Memory B cell (primary cell): ENCODE results near the gene SASH3.
A peak's percentile ranks its signal among the peaks of the same experiment; 100 is the strongest.

Experiments
- ATAC-seq: fragments of 150-1000 bp; cut with Tn5 transposase; 2 replicates; pipeline ENCODE4 v1.10.0; 2021; ENCODE audit warnings: low read depth, mild to moderate bottlenecking, moderate library complexity
- DNase-seq, 2 donors: peaks; one replicate each; pipeline ENCODE4 v3.0.0; 2022; ENCODE audit warnings: low spot score in 2 of 2
- H3K27ac Mint-ChIP-seq: one replicate; pipeline ENCODE4 v1.8.0; 2022; ENCODE audit warnings: mild to moderate bottlenecking, moderate library complexity, mixed read lengths
- H3K27me3 Mint-ChIP-seq: one replicate; pipeline ENCODE4 v1.8.0; 2022; ENCODE audit warnings: mixed read lengths
- H3K36me3 Mint-ChIP-seq: one replicate; pipeline ENCODE4 v1.8.0; 2022; ENCODE audit warnings: mild to moderate bottlenecking, mixed read lengths
- H3K4me1 Mint-ChIP-seq: one replicate; pipeline ENCODE4 v1.8.0; 2022; ENCODE audit warnings: mixed read lengths
- H3K4me3 Mint-ChIP-seq: one replicate; pipeline ENCODE4 v1.8.0; 2022; ENCODE audit warnings: mild to moderate bottlenecking, moderate library complexity, mixed read lengths
- H3K9me3 Mint-ChIP-seq: one replicate; pipeline ENCODE4 v1.8.0; 2022; ENCODE audit warnings: mixed read lengths

The SASH3 gene

GRCh38 chrX:129747533-129747932, 32.2 kb upstream of the SASH3 start:
- Mint-ChIP-seq H3K27ac (no peak overlapping the region), H3K4me1 (peaks cover 3% of the 10 kb centered on the region), H3K36me3 (no peaks in the 10 kb centered on the region)

GRCh38 chrX:129748305-129748704, 31.4 kb upstream of the SASH3 start:
- no peaks in the 10 kb centered on the region for H3K36me3 Mint-ChIP-seq
- no peak overlapping the region for H3K4me3 Mint-ChIP-seq
- DNase-seq = no peak
- H3K27me3 Mint-ChIP-seq = no peaks in the 10 kb centered on the region
- H3K9me3 Mint-ChIP-seq = no peaks in the 10 kb centered on the region
- no peak for ATAC-seq
- H3K27ac Mint-ChIP-seq = no peak overlapping the region
- no peaks in the 10 kb centered on the region for H3K4me1 Mint-ChIP-seq

More at GRCh38 chrX:129747533-129747932, 32.2 kb upstream of the SASH3 start:
- Mint-ChIP-seq H3K9me3 (no peaks in the 10 kb centered on the region), H3K4me3 (no peak overlapping the region), H3K27me3 (no peaks in the 10 kb centered on the region)
- DNase-seq = no peak
- ATAC-seq = no peak

GRCh38 chrX:129749069-129749468, 30.7 kb upstream of the SASH3 start:
- Mint-ChIP-seq H3K4me3 (no peak overlapping the region), H3K27ac (no peak overlapping the region), H3K27me3 (no peaks in the 10 kb centered on the region), H3K9me3 (no peaks in the 10 kb centered on the region), H3K4me1 (peaks cover 1% of the 10 kb centered on the region), H3K36me3 (no peaks in the 10 kb centered on the region)
- ATAC-seq = no peak
- DNase-seq = no peak

GRCh38 chrX:129750971-129751370, 28.8 kb upstream of the SASH3 start:
- H3K27me3 Mint-ChIP-seq = no peaks in the 10 kb centered on the region
- no peak overlapping the region for H3K27ac Mint-ChIP-seq
- no peak for ATAC-seq
- H3K4me1 Mint-ChIP-seq = peaks cover 13% of the 10 kb centered on the region
- no peaks in the 10 kb centered on the region for H3K36me3 Mint-ChIP-seq
- H3K4me3 Mint-ChIP-seq = no peak overlapping the region
- DNase-seq = no peak
- H3K9me3 Mint-ChIP-seq = no peaks in the 10 kb centered on the region

DNA sequence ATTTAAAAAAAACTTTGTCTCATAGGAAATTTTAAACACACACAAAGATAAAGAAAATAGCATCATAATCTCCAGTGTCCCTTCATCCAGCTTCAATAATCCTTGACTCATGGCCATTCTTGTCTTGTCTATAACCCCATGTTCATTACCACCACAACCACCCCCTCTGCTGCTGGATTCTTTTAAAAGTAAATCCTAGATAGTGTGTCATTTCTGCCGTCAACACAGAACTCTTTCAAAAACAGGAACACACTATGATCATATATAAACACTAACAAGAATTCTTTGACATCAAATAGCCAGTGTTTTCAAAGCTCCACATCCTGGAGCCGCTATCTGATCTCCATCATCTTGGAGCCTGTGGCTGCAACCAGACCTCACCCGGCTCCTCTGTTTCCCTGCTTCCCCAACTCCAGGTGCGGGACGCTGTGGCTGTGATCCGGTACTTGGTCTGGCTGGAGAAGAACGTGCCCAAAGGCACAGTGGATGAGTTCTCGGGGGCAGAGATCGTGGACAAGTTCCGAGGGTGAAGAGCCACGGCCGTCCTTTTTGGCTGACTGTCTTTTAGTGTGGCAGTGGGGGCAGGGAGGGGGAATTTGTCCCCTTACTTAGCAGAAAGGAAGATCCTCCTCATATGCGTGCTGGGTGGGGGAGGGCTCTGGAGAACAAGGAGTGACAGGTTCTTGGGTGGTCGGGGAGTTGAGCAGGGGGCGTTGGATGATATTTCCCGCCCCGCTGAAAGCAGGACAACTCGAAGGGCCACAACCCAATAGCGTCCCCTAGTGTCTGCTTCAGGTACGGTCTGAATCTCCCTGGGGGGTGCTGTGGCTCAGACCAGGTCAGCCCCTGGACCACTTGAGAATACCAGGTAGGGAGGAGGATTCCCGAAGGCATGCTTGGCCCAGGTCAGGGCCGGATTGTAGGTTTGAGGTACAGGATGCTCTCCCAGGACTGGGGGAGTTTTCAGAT, 25.4 kb upstream of the SASH3 start:
- H3K27me3 Mint-ChIP-seq = no peaks in the 10 kb centered on the region
- ATAC-seq (no peak), DNase-seq (no peak)
- peaks cover 31% of the 10 kb centered on the region for H3K4me1 Mint-ChIP-seq
- H3K27ac Mint-ChIP-seq = peak overlapping the region; percentile 85
- H3K36me3 Mint-ChIP-seq = no peaks in the 10 kb centered on the region
- no peaks in the 10 kb centered on the region for H3K9me3 Mint-ChIP-seq
- H3K4me3 Mint-ChIP-seq = no peak overlapping the region

DNA sequence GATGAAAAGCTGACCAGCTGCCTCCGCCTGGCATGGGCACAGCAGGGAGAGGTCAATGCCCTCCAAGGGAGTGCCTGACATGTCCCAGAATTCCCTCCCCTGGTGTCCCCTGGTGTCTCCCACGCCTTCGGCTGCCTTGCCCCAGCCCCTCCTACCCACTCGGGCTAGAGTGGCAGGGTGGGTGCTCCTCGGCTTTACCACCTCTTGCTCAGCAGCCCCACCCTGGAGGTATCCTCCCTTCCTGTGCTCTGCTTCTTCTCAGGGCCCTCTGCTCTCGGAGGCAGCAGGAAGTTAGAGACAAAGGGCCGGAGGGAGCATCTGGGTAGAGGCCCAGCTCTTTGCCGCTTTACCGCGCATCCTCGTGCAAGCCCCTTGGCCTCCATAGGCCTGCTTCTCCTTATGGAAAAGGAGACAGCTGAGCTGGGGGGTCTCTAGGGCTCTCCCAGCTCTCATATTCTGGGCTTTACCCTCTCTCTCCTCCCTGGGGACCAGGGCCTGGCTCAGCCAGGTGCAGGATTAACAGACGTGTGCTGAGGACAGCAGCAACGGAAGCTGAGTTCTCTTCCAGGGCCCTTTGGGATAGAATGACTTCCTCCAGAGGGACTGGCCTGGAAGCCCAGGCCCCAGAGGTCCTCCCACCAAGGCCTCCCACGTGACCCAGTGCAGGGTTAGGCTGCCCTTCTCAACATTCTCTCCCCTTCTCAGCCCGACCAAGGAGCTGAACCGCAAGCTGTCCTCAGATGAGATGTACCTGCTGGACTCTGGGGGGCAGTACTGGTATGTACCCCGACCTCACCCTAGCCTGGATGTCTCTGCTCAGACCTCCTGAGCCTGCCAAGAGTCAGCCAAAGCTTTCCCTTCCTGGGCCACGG, 23.7 kb upstream of the SASH3 start:
- Mint-ChIP-seq H3K36me3 (no peaks in the 10 kb centered on the region), H3K4me1 (peaks cover 35% of the 10 kb centered on the region), H3K4me3 (peak overlapping the region; percentile 43), H3K27me3 (no peaks in the 10 kb centered on the region), H3K27ac (peak overlapping the region; percentile 28), H3K9me3 (no peaks in the 10 kb centered on the region)
- ATAC-seq = peak; percentile 36
- no peak for DNase-seq

GRCh38 chrX:129759576-129760061, 20.1 kb upstream of the SASH3 start:
- H3K36me3 Mint-ChIP-seq = no peaks in the 10 kb centered on the region
- ATAC-seq = no peak
- no peak for DNase-seq
- H3K4me3 Mint-ChIP-seq = no peak overlapping the region
- no peaks in the 10 kb centered on the region for H3K27me3 Mint-ChIP-seq
- no peaks in the 10 kb centered on the region for H3K9me3 Mint-ChIP-seq
- H3K27ac Mint-ChIP-seq = peak overlapping the region; percentile 58
- H3K4me1 Mint-ChIP-seq = peaks cover 28% of the 10 kb centered on the region

DNA sequence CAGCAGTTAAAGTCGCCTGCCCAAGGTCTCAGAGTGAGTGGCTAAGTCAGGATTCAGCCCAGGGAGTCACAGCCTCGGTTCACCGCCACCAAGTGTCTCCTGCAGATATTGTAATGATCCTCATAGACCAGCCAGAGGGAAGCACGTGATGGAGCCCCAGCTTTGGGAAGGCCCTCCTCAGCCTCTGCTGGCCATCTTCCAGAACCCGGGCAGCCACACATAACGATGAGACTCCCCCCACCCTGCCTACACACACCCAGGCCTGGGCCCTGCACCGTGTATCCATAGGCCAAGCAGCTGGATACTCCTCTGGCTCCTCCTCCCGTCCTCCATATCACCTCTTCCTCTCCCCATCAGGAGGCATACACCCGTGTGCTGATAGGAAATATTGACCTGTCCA, 19.6 kb upstream of the SASH3 start:
- no peak for DNase-seq
- H3K36me3 Mint-ChIP-seq = no peaks in the 10 kb centered on the region
- no peaks in the 10 kb centered on the region for H3K9me3 Mint-ChIP-seq
- peaks cover 25% of the 10 kb centered on the region for H3K4me1 Mint-ChIP-seq
- no peak overlapping the region for H3K4me3 Mint-ChIP-seq
- no peaks in the 10 kb centered on the region for H3K27me3 Mint-ChIP-seq
- no peak for ATAC-seq
- peak overlapping the region; percentile 58 for H3K27ac Mint-ChIP-seq

- Mint-ChIP-seq H3K36me3 (no peaks in the 10 kb centered on the region), H3K27me3 (no peaks in the 10 kb centered on the region), H3K9me3 (no peaks in the 10 kb centered on the region), H3K4me1 (peaks cover 22% of the 10 kb centered on the region), H3K4me3 (no peak overlapping the region), H3K27ac (no peak overlapping the region)
- DNase-seq (no peak), ATAC-seq (no peak)
Observed at GRCh38 chrX:129760981-129761380, 18.8 kb upstream of the SASH3 start.

DNA sequence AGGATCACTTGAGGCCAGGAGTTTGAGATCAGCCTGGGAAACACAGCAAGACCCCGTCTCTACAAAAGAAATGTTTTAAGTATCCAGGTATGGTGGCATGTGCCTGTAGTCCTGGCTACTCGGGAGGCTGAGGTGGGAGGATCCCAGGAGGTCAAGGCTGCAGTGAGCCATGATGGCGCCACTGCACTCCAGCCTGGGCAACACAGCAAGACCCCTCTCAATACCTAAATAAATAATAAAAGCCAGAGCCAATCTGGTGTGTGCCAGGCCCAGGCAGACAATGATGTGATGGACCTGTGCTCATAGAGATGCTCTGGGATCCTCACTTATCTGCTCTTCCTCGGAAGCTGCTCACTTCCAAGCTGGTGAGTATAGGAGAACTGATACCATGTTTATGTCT, 18.2 kb upstream of the SASH3 start:
- Mint-ChIP-seq H3K4me1 (peaks cover 18% of the 10 kb centered on the region), H3K27me3 (no peaks in the 10 kb centered on the region), H3K27ac (no peak overlapping the region), H3K9me3 (no peaks in the 10 kb centered on the region), H3K36me3 (no peaks in the 10 kb centered on the region), H3K4me3 (no peak overlapping the region)
- no peak for ATAC-seq
- DNase-seq = no peak

GRCh38 chrX:129762448-129762847, 17.3 kb upstream of the SASH3 start:
- no peak for DNase-seq
- ATAC-seq = no peak
- H3K4me1 Mint-ChIP-seq = peaks cover 19% of the 10 kb centered on the region

GRCh38 chrX:129763666-129764065, 16.1 kb upstream of the SASH3 start:
- Mint-ChIP-seq H3K27me3 (no peaks in the 10 kb centered on the region), H3K27ac (no peak overlapping the region), H3K36me3 (no peaks in the 10 kb centered on the region), H3K4me1 (peaks cover 15% of the 10 kb centered on the region), H3K9me3 (no peaks in the 10 kb centered on the region), H3K4me3 (no peak overlapping the region)
- DNase-seq (no peak), ATAC-seq (no peak)

More at GRCh38 chrX:129762448-129762847, 17.3 kb upstream of the SASH3 start:
- no peak overlapping the region for H3K4me3 Mint-ChIP-seq
- H3K27me3 Mint-ChIP-seq = no peaks in the 10 kb centered on the region
- no peak overlapping the region for H3K27ac Mint-ChIP-seq
- no peaks in the 10 kb centered on the region for H3K9me3 Mint-ChIP-seq
- H3K36me3 Mint-ChIP-seq = no peaks in the 10 kb centered on the region

- Mint-ChIP-seq H3K36me3 (no peaks in the 10 kb centered on the region), H3K27me3 (no peaks in the 10 kb centered on the region), H3K4me3 (no peak overlapping the region), H3K9me3 (no peaks in the 10 kb centered on the region), H3K27ac (peak overlapping the region; percentile 73), H3K4me1 (peaks cover 22% of the 10 kb centered on the region)
- DNase-seq = no peak
- no peak for ATAC-seq
Observed at GRCh38 chrX:129768186-129768585, 11.6 kb upstream of the SASH3 start.
